ENCODE measurements around the gene ARCN1. TPM values are rescaled to one million over a fixed set of nuclear protein-coding genes. Genes with fewer than 3 reads are reported as not detected.

The ARCN1 gene
- 88.3 and 91.9 TPM in 2 replicates for total RNA-seq (2014; rRNA removed; shearing (Covaris generic))

DNA sequence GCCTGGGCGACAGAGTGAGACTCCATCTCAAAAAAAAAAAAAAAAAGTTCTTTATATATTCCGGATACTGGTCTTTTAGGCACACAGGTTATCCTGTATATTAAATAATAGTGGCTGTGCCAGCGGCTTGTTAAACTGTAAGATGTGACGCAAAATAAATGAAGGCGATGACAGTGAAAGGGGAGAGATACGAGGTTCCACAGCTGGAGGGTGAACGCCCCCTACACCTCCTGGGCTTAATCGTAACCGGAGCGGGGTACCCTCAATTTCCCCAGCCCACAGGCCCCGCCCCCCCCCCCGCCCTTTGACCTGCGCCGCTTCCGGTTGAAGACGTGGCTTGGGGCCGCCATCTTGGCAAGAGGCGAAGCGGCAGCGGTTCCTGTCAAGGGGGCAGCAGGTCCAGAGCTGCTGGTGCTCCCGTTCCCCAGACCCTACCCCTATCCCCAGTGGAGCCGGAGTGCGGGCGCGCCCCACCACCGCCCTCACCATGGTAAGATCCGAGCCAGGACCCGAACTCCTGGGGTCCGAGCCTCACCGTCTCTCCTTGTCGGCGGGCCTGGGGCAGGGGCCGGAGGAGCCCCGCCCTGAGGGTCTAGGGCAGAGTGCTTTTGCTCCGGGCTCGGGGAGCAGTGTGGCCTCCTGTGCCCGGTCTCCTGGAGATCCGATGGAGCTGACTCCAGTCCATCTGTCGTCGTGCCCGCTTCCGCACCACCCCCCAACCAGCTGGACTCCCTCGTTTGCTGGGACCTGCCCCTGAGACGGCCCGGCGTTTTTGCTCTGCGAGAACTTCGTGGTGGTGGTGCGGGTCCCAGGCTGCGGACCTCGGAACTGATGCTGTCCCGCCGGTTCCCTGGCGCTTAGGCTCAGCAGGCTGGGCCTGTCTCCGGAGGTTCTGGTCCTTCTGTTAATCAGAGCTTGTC, at the start of gene ARCN1:
TSS of gene ARCN1 (plus strand) at position 349 of the 920 bp plus-strand sequence. CDS start at position 488, 139 bp downstream.
- in situ Hi-C loops (cut with HindIII; ENCODE audit: low sequenced_read_pairs) = no loop called here
- peak; percentile 81 for DNase-seq (ENCODE audit: low spot score)

DNA sequence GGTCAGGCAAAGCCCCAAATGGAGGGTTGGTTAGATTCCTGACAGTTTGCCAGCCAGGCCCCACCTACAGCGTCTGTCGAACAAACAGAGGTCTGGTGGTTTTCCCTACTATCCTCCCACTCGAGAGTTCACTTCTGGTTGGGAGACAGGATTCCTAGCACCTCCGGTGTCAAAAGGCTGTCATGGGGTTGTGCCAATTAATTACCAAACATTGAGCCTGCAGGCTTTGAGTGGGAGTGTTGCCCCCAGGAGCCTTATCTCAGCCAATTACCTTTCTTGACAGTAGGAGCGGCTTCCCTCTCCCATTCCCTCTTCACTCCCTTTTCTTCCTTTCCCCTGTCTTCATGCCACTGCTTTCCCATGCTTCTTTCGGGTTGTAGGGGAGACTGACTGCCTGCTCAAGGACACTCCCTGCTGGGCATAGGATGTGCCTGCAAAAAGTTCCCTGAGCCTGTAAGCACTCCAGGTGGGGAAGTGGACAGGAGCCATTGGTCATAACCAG, 49.6 kb upstream of the ARCN1 start:
- in situ Hi-C loops (cut with HindIII; ENCODE audit: low sequenced_read_pairs) = no loop called here

DNA sequence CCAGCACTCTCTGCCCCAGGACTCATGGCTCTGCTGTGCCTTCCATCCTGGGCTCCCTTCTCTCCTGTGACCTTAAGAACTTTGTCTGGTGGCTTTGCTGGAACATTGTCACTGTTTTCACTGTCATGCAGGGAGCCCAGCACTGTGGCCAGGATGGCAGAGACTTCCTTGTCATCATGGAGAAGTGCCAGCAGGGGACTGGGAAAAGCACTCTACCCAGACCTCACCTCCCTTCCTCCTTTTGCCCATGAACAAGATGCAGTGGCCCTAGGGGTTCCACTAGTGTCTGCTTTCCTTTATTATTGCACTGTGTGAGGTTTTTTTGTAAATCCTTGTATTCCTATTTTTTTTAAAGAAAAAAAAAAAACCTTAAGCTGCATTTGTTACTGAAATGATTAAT, 47.9 kb upstream of the ARCN1 start:
- DNase-seq (ENCODE audit: low spot score) = no peak
- in situ Hi-C loops (cut with HindIII; ENCODE audit: low sequenced_read_pairs) = no loop called here

More for the DNA sequence above, 49.6 kb upstream of the ARCN1 start:
- peak; percentile 40 for DNase-seq (ENCODE audit: low spot score)

DNA sequence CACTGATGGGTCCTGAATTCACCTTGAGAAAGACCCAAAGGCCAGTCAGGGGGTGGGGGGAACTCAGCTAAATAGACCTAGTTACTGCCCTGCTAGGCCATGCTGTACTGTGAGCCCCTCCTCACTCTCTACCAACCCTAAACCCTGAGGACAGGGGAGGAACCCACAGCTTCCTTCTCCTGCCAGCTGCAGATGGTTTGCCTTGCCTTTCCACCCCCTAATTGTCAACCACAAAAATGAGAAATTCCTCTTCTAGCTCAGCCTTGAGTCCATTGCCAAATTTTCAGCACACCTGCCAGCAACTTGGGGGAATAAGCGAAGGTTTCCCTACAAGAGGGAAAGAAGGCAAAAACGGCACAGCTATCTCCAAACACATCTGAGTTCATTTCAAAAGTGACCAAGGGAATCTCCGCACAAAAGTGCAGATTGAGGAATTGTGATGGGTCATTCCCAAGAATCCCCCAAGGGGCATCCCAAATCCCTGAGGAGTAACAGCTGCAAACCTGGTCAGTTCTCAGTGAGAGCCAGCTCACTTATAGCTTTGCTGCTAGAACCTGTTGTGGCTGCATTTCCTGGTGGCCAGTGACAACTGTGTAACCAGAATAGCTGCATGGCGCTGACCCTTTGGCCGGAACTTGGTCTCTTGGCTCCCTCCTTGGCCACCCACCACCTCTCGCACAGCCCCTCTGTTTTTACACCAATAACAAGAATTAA, 47.3 kb upstream of the ARCN1 start:
- DNase-seq (ENCODE audit: low spot score) = no peak
- in situ Hi-C loops (cut with HindIII; ENCODE audit: low sequenced_read_pairs) = loop anchor here (5.0 kb wide), 1 partner anchor 52 kb away; no protein-coding TSS in a partner anchor

DNA sequence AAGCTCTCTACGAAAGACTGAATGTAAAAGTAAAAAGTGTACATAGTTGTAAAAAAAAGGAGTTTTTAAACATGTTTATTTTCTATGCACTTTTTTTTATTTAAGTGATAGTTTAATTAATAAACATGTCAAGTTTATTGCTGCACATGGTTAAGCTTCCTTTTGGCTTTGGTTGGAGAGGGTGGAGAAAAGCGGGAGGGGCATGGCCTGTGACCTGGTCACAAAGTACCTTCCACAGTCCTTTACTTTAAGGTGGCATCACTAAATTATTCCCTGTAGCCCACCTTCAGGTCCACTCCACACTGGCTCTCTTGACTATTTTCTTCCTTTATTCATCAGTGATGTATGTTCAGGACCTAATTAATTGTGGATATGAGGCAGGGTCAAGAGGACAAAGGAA, 45.5 kb upstream of the ARCN1 start:
- in situ Hi-C loops (cut with HindIII; ENCODE audit: low sequenced_read_pairs) = loop anchor here (5.0 kb wide), 1 partner anchor 51 kb away; no protein-coding TSS in a partner anchor
- no peak for DNase-seq (ENCODE audit: low spot score)

GRCh38 chr11:118527109-118527508, 45.1 kb upstream of the ARCN1 start, which contains the start of gene TTC36:
Gene TTC36, plus strand, starts transcription at chr11:118527474. Its CDS starts 21 bp downstream, at chr11:118527495.
- in situ Hi-C loops (cut with HindIII; ENCODE audit: low sequenced_read_pairs) = loop anchor here (5.0 kb wide), 1 partner anchor 50 kb away; no protein-coding TSS in a partner anchor
- no peak for DNase-seq (ENCODE audit: low spot score)

DNA sequence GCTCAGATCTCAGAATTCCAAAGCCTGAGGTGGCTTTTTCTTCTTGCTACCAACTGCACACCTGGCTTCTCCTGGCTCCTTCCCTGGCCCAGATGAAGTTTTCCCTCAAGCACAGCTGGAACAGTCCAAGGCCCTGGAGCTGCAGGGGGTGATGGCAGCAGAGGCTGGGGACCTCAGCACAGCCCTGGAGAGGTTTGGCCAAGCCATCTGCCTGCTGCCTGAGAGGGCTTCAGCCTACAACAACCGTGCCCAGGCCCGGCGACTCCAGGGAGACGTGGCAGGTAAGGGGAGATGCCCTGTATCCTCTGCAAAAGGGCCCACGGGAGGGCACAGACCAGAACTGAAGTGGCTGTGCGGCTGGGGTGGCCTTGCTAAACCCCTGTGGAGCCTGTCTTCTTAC, 43.7 kb upstream of the ARCN1 start:
- in situ Hi-C loops (cut with HindIII; ENCODE audit: low sequenced_read_pairs) = loop anchor here (5.0 kb wide), 1 partner anchor 49 kb away; no protein-coding TSS in a partner anchor
- no peak for DNase-seq (ENCODE audit: low spot score)

DNA sequence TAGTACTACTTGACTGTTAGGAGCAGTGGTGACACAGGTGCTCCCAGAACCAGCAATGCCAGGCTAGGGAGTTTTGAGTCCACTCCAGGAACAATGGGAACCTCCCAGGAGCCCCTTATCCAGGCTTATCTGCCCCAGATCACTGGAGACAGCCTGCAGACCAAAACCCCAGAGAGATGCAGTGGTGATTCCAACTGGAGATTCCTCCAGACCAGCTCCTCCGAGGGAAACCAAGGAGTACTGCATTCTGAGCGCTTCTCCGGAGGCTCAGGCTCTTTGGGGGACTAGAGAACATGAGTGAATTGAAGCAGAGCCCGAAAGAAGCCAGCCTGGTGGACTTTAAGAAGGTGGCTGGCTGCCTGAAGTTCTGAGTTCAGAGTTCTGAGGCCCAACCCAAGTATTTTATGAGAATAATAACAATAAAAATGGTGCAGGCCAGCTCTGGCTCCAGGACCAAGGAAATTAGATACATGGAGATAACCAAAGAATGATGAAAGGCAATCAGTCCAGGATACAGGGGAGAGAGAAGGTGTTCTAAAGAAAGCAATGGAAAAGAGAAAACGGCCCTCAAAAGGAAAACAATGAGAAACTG, 42.5 kb upstream of the ARCN1 start:
- in situ Hi-C loops (cut with HindIII; ENCODE audit: low sequenced_read_pairs) = loop anchor here (5.0 kb wide), 1 partner anchor 48 kb away; no protein-coding TSS in a partner anchor
- DNase-seq (ENCODE audit: low spot score) = no peak

GRCh38 chr11:118530180-118530682, 42.0 kb upstream of the ARCN1 start:
- peak; percentile 73 for DNase-seq (ENCODE audit: low spot score)
- in situ Hi-C loops (cut with HindIII; ENCODE audit: low sequenced_read_pairs) = no loop called here

DNA sequence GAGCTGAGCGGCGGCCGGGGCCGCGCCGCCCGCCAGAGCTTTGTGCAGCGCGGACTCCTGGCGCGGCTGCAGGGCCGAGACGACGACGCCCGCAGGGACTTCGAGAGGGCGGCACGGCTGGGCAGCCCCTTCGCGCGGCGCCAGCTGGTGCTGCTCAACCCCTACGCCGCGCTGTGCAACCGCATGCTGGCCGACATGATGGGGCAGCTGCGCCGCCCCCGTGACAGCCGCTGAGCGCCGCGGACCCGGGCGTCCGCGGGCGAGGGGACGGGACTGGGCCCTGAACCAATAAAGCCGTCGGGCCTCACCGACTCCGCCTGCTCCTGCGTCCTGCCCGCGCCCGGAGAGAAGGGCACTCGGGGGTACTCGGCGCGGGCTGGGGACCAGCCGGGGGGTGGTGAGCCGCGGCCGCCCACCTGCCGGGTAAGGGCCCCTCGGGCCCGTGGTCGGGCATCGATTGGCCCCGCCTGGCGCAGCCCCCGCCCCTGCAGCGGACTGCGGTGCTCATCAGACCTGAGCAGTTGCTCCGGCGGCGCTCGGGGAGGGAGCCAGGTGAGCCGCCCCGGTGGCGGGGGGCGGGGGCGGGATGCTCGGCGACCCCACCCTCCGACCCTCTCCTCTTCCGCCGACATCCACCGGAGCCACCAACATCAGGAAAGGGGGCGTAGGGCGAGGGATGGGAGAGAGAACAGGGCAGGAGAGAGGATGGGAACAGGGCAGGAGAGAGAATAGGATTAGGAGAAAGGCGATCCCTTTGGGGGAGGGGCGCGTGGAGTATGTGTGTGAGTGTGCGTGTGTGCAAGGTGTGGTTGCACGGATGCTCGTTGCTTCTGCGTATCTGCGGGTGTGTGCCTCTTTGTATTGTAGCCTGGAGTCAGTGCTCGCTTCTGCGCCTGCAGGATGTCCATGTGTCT, 41.3 kb upstream of the ARCN1 start, which contains the start of gene TMEM25:
TSS of gene TMEM25 (plus strand) at position 510 of the 914 bp plus-strand sequence. CDS start 610 bp downstream, outside the sequence.
- in situ Hi-C loops (cut with HindIII; ENCODE audit: low sequenced_read_pairs) = no loop called here
- DNase-seq (ENCODE audit: low spot score) = peak; percentile 75

- in situ Hi-C loops (cut with HindIII; ENCODE audit: low sequenced_read_pairs) = no loop called here
- DNase-seq (ENCODE audit: low spot score) = peak; percentile 32
Measured at GRCh38 chr11:118531597-118532084, 40.6 kb upstream of the ARCN1 start.

- in situ Hi-C loops (cut with HindIII; ENCODE audit: low sequenced_read_pairs) = no loop called here
- DNase-seq (ENCODE audit: low spot score) = no peak
Measured at GRCh38 chr11:118532091-118532490, 40.1 kb upstream of the ARCN1 start.

DNA sequence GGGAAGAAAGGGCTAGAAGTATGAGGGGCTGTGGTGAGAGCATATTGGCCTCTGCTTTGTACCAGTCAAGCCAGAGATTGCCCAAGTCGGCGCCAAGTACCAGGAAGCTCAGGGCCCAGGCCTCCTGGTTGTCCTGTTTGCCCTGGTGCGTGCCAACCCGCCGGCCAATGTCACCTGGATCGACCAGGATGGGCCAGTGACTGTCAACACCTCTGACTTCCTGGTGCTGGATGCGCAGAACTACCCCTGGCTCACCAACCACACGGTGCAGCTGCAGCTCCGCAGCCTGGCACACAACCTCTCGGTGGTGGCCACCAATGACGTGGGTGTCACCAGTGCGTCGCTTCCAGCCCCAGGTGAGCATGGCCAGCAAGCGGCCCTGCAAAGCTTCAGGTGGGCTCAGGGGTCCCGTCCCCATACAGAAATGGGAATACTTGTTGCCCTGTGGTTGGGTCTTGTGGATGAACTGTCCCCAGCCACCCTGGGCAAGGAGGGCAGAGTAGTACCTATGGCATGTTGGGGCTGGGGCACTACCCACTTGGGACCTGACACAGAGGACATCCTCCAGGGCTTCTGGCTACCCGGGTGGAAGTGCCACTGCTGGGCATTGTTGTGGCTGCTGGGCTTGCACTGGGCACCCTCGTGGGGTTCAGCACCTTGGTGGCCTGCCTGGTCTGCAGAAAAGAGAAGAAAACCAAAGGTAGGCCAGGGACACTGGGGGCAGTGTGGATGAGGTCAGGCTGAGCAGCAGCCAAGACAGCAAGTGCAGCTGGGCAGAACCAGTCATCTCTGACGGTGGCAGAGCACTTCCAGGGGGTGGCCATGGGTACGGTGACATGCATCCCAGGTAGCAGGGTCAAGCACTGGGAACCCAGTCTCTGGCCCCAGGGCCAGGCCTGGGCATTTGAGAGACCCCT, 39.1 kb upstream of the ARCN1 start:
- in situ Hi-C loops (cut with HindIII; ENCODE audit: low sequenced_read_pairs) = no loop called here
- no peak for DNase-seq (ENCODE audit: low spot score)

DNA sequence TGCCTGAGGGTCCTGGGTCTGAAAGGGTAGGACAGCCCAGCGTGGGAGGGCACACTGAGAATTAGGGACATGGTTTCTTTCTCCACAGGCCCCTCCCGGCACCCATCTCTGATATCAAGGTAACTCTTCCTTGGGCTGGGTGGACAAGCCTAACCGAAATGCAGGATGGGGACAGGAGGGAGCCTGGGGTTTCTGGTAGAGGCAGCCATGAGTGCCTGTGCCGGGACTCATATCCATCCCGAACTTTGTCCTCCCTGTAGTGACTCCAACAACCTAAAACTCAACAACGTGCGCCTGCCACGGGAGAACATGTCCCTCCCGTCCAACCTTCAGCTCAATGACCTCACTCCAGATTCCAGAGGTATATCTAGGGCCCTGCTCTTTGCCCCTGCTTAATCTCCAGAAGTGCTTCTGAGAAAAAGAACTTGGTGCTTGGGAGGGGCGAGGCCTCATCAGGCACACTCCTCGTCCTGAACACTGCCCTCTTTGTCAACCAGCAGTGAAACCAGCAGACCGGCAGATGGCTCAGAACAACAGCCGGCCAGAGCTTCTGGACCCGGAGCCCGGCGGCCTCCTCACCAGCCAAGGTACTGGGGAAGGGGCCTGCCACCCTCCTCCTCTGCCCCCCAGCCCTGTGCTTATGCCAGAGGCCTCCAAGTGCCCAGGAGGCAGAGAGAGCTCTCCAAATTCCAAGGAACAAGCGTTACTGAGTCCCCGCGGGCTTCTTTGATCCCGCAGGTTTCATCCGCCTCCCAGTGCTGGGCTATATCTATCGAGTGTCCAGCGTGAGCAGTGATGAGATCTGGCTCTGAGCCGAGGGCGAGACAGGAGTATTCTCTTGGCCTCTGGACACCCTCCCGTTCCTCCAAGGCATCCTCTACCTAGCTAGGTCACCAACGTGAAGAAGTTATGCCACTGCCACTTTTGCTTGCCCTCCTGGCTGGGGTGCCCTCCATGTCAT, 38.2 kb upstream of the ARCN1 start:
- in situ Hi-C loops (cut with HindIII; ENCODE audit: low sequenced_read_pairs) = no loop called here
- DNase-seq (ENCODE audit: low spot score) = peak; percentile 35

GRCh38 chr11:118535261-118535660, 36.9 kb upstream of the ARCN1 start:
- no peak for DNase-seq (ENCODE audit: low spot score)

GRCh38 chr11:118536726-118537125, 35.5 kb upstream of the ARCN1 start:
- no peak for DNase-seq (ENCODE audit: low spot score)
- in situ Hi-C loops (cut with HindIII; ENCODE audit: low sequenced_read_pairs) = no loop called here

More at GRCh38 chr11:118535261-118535660, 36.9 kb upstream of the ARCN1 start:
- in situ Hi-C loops (cut with HindIII; ENCODE audit: low sequenced_read_pairs) = no loop called here

All from G401 (cell line).